Ascending aorta (tissue), 2 donors: Measurements from ENCODE around the gene ARHGAP40. TPM values are rescaled to one million over a fixed set of nuclear protein-coding genes. Genes with fewer than 3 reads are reported as not detected.

Experiments used
- DNase-seq, 2 donors: peaks; one replicate each; pipeline ENCODE4 v3.0.0-alpha.2; 2019; ENCODE audit warnings: low spot score in 2 of 2
- H3K27ac ChIP-seq, 2 donors: fragments of 200-600 bp; sonication (generic); one replicate each; pipeline ENCODE4 v1.5.1; 2016 to 2017; ENCODE audit warnings: mild to moderate bottlenecking in 1 of 2
- H3K27me3 ChIP-seq: fragments of 200-600 bp; sonication (generic); one replicate; pipeline ENCODE4 v1.5.1; 2017
- H3K36me3 ChIP-seq, 2 donors: fragments of 200-600 bp; sonication (generic); one replicate each; pipeline ENCODE4 v1.5.1; 2016
- H3K4me1 ChIP-seq, 2 donors: fragments of 200-600 bp; sonication (generic); one replicate each; pipeline ENCODE4 v1.5.1; 2016 to 2017; ENCODE audit warnings: mild to moderate bottlenecking in 1 of 2
- H3K4me3 ChIP-seq, 2 donors: fragments of 200-600 bp; sonication (generic); one replicate each; pipeline ENCODE4 v1.5.1; 2016 to 2017; ENCODE audit warnings: mild to moderate bottlenecking in 1 of 2
- H3K9me3 ChIP-seq, 2 donors: fragments of 200-600 bp; sonication (generic); one replicate each; pipeline ENCODE4 v1.5.1; 2016
- CTCF ChIP-seq, 3 experiments: fragments of 200-600 bp in 2 of 3; fragments of 450-650 bp in 1 of 3; sonication (generic) in 2 of 3; IDR thresholded peaks; one replicate each; pipeline ENCODE4 v1.5.1; 2016 to 2019; ENCODE audit warnings: antibody characterized with exemption in 3 of 3, mild to moderate bottlenecking in 1 of 3, moderate library complexity in 1 of 3
- intact Hi-C: fragments of 100-400 bp; cut with DNase I; formaldehyde crosslinking; loops from one replicate; pipeline ENCODE4 v1.15.1; 2023
- total RNA-seq: library from RNA; depleted of rRNA; stranded (reverse); fragments of >200 nt; gene quantifications from one replicate; pipeline ENCODE4 v1.1.0, GENCODE V29; 2016

ARHGAP40 gene
- not detected for total RNA-seq

GRCh38 chr20:38601216-38602184 lies at the start of gene ARHGAP40:
TSS of gene ARHGAP40 (plus strand) at chr20:38601809.
- Histone ChIP-seq H3K9me3 (no peaks in the 10 kb centered on the region), H3K36me3 (no peaks in the 10 kb centered on the region), H3K4me1 (no peaks in the 10 kb centered on the region), H3K4me3 (no peak within 1 kb of the TSS), H3K27ac (no peak within 1 kb of the TSS), H3K27me3 (peaks cover 6% of the 10 kb centered on the region)
- intact Hi-C loops: no loop called here
- TF ChIP-seq CTCF (IDR thresholded peaks at IDR 0.05): no peak
- no peak for DNase-seq

- no peak overlapping the region for H3K4me3 ChIP-seq
- DNase-seq: no peak
- H3K9me3 ChIP-seq: no peaks in the 10 kb centered on the region
- no peak overlapping the region for H3K27ac ChIP-seq
- no peak for TF ChIP-seq CTCF (IDR thresholded peaks at IDR 0.05)
- peaks cover 70 to 92% of the 10 kb centered on the region in 2 donors for H3K36me3 ChIP-seq
- no peaks in the 10 kb centered on the region for H3K27me3 ChIP-seq
- no peaks in the 10 kb centered on the region for H3K4me1 ChIP-seq
- intact Hi-C loops: no loop called here
Measured at GRCh38 chr20:38554986-38555385, 46.6 kb upstream of the ARHGAP40 start.

GRCh38 chr20:38555395-38555794 lies 46.2 kb upstream of the ARHGAP40 start:
- no peaks in the 10 kb centered on the region for H3K9me3 ChIP-seq
- peaks cover 72 to 89% of the 10 kb centered on the region in 2 donors for H3K36me3 ChIP-seq
- no peak overlapping the region for H3K4me3 ChIP-seq
- intact Hi-C loops: no loop called here
- DNase-seq: no peak
- no peak overlapping the region for H3K27ac ChIP-seq
- H3K4me1 ChIP-seq: no peaks in the 10 kb centered on the region
- no peaks in the 10 kb centered on the region for H3K27me3 ChIP-seq
- no peak for TF ChIP-seq CTCF (IDR thresholded peaks at IDR 0.05)

GRCh38 chr20:38557174-38557573 lies 44.4 kb upstream of the ARHGAP40 start:
- no peak for TF ChIP-seq CTCF (IDR thresholded peaks at IDR 0.05)
- no peaks in the 10 kb centered on the region for H3K4me1 ChIP-seq
- peaks cover 64 to 85% of the 10 kb centered on the region in 2 donors for H3K36me3 ChIP-seq

GRCh38 chr20:38558596-38559360 lies 42.8 kb upstream of the ARHGAP40 start:
- Histone ChIP-seq H3K36me3 (peaks cover 59 to 84% of the 10 kb centered on the region in 2 donors), H3K4me3 (no peak overlapping the region), H3K27ac (no peak overlapping the region), H3K27me3 (no peaks in the 10 kb centered on the region), H3K9me3 (no peaks in the 10 kb centered on the region), H3K4me1 (no peaks in the 10 kb centered on the region)
- intact Hi-C loops: no loop called here
- TF ChIP-seq CTCF (IDR thresholded peaks at IDR 0.05): no peak
- no peak for DNase-seq

More at GRCh38 chr20:38557174-38557573, 44.4 kb upstream of the ARHGAP40 start:
- H3K9me3 ChIP-seq: no peaks in the 10 kb centered on the region
- no peak for DNase-seq
- H3K27ac ChIP-seq: no peak overlapping the region
- no peak overlapping the region for H3K4me3 ChIP-seq
- intact Hi-C loops: no loop called here
- no peaks in the 10 kb centered on the region for H3K27me3 ChIP-seq
